GM21390 (cell line): ENCODE measurements around the gene NQO1.

ENCODE experiments used
- ATAC-seq: cut with Tn5 transposase; IDR thresholded peaks from one replicate; pipeline ENCODE4 v1.9.1; 2021; ENCODE audit not compliant: unreplicated experiment

NQO1 gene

DNA sequence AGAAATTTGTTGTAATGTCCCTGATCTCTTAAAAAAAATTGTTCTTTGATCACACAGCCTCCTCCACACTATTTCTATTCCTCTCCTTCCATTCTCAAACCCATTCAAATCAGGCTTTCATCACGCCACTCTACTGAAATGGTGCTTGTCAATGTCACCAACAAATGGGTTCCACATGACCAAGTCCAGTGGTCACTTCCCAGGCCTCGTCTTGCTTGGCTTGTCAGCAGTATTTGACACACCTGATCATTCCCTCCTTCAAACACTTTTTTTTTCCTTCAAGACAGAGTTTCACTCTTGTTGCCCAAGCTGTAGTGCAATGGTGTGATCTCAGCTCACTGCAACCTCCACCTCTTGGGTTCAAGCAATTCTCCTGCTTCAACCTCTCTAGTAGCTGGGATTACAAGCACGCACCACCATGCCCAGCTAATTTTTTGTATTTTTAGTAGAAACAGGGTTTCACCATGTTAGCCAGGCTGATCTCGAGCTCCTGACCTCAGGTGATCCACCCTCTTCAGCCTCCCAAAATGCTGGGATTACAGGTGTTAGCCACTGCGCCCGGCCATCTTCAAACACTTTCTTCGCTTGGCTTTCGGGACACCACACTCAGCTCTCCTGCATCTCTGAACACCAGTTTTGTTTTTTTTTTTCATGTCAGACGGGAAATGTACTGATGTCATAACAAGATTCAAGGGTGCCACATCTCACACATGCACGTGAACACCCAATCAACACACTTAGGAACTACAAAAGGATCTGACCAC is 18.3 kb downstream of the NQO1 start:
- ATAC-seq: no peak

DNA sequence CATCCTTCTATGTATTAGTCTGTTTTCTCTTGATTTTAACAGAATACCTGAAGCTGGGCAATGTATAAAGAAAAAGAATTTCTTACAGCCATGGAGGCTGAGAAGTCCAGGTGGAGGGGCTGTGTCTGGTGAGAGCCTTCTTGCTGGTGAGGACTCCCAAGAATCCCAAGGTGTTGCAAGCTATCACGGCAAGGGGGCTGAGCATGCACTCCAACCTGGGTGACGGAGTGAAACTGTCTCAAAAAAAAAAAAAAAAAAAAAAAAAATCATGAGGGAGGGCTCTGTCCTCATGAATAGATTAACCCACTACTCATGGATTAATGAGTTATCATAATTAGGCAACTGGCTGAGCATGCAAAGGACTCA is 19.4 kb downstream of the NQO1 start:
- no peak for ATAC-seq

DNA sequence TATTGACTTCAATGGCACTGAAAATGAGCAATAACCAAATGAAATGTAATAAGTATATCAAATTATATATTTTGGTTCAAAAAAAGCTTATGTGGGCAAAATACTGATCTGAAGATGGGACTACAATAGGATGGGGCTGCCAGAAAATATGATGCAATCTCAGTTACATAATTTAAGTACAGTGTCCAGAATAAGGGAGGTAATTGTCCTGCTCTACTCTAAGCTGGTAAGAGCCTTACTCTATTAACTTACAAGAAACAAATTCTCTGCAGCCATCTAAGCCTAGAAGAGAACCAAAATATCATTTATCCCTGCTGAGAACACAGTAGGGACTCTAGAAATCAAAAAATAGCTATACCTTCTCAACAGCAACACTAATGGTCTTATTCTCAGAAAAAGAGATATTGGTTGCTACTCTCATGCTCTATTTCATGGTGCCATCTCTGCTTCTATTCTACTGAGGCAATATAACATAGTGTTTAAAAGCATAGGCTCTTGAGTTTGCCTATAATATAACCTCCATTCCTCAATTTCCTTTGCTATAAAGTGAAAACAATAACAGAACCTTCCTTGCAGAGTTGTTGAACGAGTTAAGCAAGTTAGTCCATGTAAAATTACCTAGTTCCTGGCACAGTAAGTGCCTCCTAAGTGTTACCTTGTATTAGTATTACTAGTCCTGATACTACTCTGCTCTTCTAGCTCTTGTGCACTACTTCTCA is 19.9 kb downstream of the NQO1 start:
- ATAC-seq: no peak

DNA sequence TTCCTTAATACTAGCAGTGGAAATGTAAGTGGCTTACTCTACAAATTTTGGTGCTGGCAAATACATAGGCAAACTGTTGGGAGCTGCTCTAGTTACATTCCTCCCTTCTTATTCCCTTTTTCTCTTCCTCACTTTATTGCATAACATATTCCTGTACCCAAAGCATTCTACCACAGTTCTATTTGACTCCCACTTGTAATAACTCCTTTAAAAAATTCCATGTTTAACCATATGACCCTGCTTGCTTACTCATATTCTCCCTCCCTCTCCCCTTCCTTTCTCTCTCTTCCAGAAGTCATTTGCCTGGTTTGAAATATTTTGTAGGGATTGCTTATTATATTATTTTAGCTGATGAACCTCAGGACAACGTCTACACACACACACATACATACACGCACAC is 22.7 kb downstream of the NQO1 start:
- ATAC-seq: no peak

DNA sequence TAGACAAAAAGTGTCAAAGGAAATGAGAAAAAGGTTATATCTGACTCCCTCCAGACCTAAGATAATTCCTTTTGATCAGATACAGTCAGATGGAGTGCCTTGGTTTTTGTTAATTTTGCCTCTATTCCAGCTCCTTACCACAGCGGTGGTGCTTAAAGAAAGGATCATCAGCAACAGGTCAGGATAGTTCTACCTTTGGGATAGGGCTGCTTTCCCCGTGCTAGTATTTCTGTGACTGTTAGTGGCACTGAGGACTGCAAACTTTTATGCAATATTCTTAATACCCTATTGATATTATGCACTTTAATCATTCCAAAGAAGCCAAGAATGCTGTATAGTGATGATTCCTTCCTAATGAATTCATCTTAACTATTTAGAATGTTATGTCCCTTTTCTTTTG is 24.5 kb downstream of the NQO1 start:
- no peak for ATAC-seq

DNA sequence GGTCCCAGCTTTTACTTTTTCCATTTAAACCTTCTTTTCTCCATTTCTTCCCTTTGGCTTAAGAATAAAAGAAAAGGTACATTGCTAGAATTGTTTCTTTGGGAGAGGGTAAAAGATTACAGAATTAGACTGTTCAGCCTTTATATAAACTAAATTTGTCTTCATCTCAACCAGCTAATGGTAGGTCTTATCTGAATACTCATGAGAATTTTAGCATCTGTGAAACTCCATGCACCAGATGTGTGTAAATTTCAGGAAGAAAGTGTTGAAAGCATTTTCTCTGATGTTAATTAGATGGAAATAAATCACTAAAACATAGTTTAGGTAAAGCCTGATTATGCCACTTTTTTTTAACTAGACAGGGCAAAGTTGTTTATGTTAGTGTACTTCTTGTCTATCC is 24.9 kb downstream of the NQO1 start:
- ATAC-seq: no peak

DNA sequence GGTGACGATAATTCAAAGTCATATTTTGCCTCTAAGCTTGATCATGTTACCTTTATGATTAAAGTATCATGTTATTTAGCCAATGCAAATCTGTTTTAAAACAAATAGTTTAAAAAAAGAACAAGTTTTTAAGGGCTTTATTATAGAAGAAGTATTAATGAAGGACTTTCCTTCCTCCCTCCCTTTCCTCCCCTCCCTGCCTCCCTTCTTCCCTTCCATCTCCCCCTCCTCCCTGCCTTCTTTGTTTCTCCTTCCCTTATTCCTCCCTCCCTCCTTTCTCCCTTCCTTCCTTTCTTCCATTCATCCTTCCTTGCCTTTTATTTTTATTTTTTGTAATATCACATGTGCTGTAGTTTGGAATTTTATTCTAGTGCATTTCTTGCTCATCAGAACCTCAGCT is 26.4 kb downstream of the NQO1 start:
- ATAC-seq: no peak

DNA sequence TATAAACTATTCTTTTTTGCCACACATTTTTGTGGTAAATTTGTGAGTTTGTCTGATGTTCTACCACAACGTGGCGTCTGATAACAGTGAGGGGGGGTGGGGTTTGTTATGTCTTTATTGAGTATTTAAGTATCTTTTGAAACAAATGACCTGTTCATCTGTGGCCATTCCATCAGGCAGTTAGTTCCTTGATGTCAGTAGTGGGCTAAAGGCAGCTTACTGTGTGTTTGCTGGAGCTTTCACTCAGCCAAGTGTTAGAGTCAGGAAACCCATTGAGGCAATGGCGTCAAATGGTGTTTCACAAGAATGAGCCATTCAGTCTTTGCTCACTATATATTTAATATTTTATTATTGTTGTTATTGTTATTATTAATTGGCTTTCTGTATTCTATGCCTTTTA is 28.0 kb downstream of the NQO1 start:
- ATAC-seq: no peak

DNA sequence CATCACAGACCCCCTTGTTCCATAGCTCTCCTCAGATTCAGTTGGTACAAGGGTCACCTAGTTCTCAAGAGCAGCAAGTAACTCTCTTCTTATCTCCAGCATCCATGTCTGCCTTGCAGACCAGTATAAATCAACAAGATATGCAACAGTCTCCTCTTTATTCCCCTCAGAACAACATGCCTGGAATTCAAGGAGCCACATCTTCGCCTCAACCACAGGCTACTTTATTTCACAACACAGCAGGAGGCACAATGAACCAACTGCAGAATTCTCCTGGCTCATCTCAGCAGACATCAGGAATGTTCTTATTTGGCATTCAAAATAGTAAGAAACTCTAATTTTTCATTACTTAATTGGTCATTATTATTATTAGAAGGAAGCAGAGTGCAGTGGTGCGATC is 32.4 kb downstream of the NQO1 start:
- ATAC-seq: no peak

DNA sequence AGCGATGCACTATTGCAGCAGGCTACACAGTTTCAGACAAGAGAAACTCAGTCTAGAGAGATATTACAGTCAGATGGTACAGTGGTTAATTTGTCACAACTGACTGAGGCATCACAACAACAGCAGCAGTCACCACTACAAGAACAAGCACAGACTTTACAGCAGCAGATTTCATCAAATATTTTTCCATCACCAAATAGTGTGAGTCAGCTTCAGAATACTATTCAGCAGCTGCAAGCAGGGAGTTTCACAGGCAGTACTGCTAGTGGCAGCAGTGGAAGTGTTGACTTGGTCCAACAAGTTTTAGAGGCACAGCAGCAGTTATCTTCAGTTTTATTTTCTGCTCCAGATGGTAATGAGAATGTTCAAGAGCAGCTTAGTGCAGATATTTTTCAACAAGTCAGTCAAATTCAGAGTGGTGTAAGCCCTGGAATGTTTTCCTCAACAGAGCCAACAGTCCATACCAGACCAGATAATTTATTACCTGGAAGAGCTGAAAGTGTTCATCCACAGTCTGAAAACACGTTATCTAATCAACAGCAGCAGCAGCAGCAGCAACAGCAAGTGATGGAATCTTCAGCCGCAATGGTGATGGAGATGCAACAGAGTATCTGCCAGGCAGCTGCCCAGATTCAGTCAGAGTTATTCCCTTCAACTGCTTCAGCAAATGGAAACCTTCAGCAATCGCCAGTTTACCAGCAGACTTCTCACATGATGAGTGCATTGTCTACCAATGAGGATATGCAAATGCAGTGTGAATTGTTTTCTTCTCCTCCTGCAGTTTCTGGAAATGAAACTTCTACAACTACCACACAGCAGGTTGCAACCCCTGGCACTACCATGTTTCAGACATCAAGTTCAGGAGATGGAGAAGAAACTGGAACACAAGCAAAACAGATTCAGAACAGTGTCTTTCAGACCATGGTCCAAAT is 34.1 kb downstream of the NQO1 start:
- no peak for ATAC-seq

DNA sequence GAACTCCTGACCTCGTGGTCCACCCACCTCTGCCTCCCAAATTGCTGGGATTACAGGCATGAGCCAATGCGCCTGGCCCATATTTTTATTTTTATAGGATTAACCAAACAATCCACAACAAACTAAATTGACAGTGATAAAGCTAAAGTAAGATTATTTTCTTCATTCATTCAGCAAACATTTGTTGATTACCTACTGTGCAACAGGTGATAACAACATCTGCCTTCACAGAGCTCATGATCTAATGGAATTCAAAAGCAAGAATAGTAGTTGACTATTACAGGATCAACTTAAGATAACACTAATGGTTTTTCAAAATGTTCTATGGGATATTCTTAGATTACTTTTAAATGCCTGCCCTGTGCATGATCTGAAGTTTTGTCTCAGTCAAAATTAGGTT is 37.8 kb downstream of the NQO1 start:
- no peak for ATAC-seq

DNA sequence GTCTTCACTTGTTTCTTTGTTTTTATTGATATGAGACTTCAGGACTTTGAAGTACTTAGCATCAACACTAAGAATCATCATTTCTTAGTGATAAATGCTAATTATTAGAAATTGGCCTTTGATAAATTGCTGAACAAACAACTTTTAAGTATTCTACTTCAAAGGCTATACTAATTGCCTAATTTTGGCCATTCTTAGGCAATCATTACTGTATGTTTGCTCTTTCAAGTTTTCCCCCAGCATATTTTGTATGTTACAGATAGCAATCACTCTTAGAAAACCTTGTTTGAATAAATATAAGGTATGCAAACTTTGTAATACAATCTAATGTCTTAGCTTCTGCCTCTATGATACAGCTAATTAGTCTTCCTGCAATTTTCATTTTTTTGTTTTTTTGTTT is 46.0 kb downstream of the NQO1 start:
- no peak for ATAC-seq

DNA sequence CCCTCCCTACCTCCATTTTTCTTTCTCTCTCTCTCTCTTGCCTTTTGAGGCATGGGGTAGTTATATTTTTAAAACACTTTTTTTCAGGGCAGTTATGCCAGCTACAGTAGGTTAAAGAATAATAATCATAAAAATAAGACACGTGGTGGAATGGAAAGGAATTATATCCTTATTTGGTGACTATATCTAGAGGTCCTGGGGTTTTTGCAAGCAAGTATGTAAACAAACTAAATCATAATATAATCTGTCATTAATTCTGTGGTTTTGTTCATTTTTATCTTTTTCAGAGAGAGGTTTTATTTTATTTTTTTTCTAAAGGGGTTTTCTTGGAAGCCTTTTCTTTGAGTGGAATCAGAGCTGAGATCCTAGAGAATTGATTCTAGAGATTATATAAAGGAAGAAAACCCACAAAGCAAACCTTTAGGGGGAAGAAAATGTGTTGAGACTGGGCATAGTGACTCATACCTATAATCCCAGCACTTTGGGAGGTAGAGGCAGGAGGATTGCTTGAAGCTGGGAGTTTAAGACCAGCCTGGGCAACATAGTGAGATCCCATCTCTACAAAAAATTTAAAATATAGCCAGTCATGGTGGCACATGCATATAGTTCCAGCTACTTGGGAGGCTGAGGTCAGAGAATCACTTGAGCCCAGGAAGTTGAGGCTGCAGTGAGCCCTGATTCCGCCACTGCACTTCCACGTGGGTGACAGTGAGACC is 53.2 kb downstream of the NQO1 start:
- ATAC-seq: no peak

DNA sequence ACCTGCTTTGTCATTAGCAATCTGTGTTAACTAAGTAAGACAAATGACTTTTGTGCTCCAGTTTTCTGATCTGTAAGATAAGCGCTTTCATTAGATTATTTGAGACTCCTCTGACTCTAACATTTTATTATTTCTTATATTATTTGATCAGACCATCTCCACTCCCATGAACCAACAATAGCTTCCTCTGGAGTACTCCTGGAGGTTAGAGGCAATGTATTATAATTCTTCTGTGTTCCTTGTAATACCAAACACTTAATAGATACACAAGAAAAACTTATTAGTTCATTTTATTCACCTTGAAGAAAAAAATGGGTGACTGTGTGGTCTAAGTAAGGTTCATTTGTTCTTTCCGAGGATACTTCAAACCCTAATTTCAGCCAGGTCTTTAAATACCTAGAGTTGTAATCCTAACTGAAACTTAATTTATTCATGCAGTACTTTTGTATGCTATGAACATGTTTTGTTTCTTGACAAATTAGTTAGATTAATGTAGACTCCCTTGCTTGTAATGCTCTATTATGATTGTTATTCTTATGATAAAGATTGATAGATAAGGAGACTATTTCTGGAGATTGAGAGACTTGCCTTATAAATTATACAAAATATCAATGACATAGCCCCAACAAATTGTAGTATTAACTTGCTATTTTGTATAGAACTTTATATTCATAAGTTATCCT is 53.9 kb downstream of the NQO1 start:
- ATAC-seq: no peak

DNA sequence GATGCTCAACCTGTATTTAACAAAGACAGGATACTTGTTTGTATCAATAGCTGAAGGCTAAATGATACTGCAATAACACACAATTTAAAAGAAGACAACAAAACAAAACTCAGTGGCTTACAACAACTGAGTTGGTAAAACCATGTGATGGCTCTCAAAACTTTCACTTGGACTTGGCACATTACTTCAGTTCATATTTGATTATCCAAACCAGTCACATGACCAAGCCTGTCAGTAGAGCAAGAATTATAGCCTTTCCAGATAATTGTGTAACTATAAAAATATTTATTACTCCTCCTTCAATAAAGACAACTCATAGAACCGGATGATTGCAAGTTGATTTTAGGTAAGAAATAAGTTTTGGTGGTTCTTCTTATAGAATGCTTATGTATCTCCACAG is 56.8 kb downstream of the NQO1 start:
- no peak for ATAC-seq

DNA sequence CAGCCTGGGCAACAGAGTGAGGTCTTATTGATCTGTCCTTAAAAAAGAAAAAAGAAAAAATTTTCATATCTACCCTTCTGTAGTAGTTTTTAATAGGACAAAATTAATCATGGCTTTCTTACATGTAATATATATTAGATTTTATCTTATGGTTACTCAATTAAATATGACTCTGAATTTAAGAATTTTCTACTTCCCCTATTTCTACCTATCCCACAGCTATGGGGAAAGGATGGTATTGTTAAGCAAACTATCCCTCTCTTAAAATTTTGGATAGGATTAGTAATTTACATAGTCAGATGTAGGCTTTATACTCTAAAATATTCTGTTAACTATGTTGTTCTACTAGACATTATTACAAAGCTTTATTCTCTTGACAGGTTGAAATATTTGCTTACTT is 62.5 kb downstream of the NQO1 start:
- ATAC-seq: no peak

DNA sequence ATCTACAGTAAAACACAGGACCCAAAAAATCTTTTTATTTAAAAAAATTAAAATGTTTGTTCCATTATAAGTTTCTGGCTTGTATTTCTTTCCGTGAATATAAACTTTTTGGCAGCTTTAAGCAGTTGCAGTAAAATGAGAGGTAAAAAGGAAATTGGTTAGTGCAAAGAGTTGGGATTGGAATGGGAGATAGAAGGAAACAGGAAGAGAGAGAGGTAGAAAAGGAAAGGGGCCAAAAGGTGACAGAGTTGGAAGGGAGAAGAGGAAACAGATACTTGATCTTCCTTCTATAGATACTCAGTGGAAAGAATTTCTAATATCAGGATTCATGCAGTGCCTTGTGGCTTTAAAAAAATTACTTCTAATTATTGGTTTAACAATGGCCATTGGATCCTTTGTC is 63.5 kb downstream of the NQO1 start:
- ATAC-seq: no peak

DNA sequence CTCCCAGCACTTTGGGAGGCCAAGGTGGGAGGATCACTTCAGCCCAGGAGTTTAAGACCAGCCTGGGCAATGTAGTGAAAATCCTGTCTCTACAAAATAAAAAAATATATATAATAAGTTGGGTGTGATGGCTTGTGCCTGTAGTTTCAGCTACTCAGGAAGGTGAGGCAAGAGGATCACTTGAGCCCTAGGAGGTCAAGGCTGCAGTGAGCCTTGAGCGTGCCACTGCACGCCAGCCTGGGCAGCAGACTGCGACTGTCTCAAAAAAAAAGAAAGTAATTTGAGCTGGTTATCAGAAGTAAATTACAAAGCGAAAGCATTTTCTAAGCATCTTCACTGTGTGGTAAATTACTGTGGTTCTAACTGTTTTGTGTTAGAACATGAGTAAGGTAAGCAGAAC is 66.2 kb downstream of the NQO1 start:
- ATAC-seq: no peak
